Cardiac muscle cell (in vitro differentiated cells and primary cell): ENCODE measurements around the gene HRC. TPM values are rescaled to one million over a fixed set of nuclear protein-coding genes. Genes with fewer than 3 reads are reported as not detected.

ENCODE experiments used
- DNase-seq, 2 donors: peaks; one replicate each; pipeline versions ENCODE4 v3.0.0 to v3.0.0-alpha.2; 2010 to 2017; ENCODE audit warnings: low read depth in 1 of 2, low spot score in 1 of 2
- H3K27ac ChIP-seq: fragments of 200-600 bp; sonication (generic); 2 replicates; pipeline ENCODE4 v1.5.1; 2016
- H3K27me3 ChIP-seq: fragments of 200-600 bp; sonication (generic); 2 replicates; pipeline ENCODE4 v1.6.0; 2016; ENCODE audit warnings: control low read depth
- H3K36me3 ChIP-seq: fragments of 200-600 bp; sonication (generic); 2 replicates; pipeline ENCODE4 v1.5.1; 2016; ENCODE audit warnings: control low read depth
- H3K4me1 ChIP-seq: fragments of 200-600 bp; sonication (generic); 2 replicates; pipeline ENCODE4 v1.8.1; 2017; ENCODE audit warnings: low read depth, mild to moderate bottlenecking, mixed run types
- H3K4me3 ChIP-seq: fragments of 200-600 bp; sonication (generic); 2 replicates; pipeline ENCODE4 v1.5.1; 2016; ENCODE audit warnings: mild to moderate bottlenecking
- H3K9me3 ChIP-seq: fragments of 200-600 bp; sonication (generic); 2 replicates; pipeline ENCODE4 v1.5.1; 2017; ENCODE audit warnings: low read depth, mild to moderate bottlenecking, control low read depth
- polyA plus RNA-seq: library from polyadenylated mRNA; unstranded; fragments of >200 nt; fragmentation: Nextera tagmentation; extraction: Ambion mirVana; gene quantifications from 2 replicates; pipeline ENCODE4 v1.2.1, GENCODE V29; 2016
- total RNA-seq: library from RNA; depleted of rRNA; stranded (reverse); fragments of >200 nt; gene quantifications from 2 replicates; pipeline ENCODE4 v1.2.3, GENCODE V29; 2016
- TF ChIP-seq, protein P1 (sequence below): IDR thresholded peaks from 2 replicates; pipeline ENCODE4 v1.5.1; 2012; ENCODE audit warnings: low read depth, mild to moderate bottlenecking, low read length

The HRC gene
- total and polyA plus RNA-seq, 2 experiments from 2014 or later: 184 to 389 TPM

DNA sequence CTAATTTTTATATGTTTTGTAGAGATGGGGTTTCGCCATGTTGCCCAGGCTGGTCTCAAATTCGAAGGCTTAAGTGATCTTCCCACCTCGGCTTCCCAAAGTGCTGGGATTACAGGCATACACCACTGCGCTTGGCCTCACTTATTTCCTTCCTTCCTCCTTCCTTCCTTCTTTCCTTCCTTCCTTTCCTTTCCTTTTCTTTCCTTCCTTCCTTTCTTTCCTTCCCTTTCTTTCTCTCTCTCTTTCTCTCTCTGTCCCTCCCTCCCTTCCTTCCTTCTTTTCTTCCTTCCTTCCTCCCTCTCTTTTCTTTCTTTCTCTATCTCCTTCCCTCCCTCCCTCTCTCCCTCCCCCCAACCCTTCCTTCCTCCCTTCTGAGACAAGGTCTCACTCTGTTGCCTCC, 39.2 kb upstream of the HRC start:
- H3K27me3 ChIP-seq: no peaks in the 10 kb centered on the region
- H3K27ac ChIP-seq: no peak overlapping the region
- no peaks in the 10 kb centered on the region for H3K9me3 ChIP-seq
- DNase-seq: no peak
- no peak overlapping the region for H3K4me3 ChIP-seq
- TF ChIP-seq, protein P1, sequence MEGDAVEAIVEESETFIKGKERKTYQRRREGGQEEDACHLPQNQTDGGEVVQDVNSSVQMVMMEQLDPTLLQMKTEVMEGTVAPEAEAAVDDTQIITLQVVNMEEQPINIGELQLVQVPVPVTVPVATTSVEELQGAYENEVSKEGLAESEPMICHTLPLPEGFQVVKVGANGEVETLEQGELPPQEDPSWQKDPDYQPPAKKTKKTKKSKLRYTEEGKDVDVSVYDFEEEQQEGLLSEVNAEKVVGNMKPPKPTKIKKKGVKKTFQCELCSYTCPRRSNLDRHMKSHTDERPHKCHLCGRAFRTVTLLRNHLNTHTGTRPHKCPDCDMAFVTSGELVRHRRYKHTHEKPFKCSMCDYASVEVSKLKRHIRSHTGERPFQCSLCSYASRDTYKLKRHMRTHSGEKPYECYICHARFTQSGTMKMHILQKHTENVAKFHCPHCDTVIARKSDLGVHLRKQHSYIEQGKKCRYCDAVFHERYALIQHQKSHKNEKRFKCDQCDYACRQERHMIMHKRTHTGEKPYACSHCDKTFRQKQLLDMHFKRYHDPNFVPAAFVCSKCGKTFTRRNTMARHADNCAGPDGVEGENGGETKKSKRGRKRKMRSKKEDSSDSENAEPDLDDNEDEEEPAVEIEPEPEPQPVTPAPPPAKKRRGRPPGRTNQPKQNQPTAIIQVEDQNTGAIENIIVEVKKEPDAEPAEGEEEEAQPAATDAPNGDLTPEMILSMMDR: no peak
- H3K4me1 ChIP-seq: no peaks in the 10 kb centered on the region
- H3K36me3 ChIP-seq: peaks cover 41% of the 10 kb centered on the region

- TF ChIP-seq, protein P1: no peak
- Histone ChIP-seq H3K4me3 (no peak overlapping the region), H3K27me3 (no peaks in the 10 kb centered on the region), H3K27ac (no peak overlapping the region), H3K9me3 (no peaks in the 10 kb centered on the region), H3K36me3 (peaks cover 45% of the 10 kb centered on the region), H3K4me1 (no peaks in the 10 kb centered on the region)
- DNase-seq: no peak
Measured at GRCh38 chr19:49193822-49194394, 38.7 kb upstream of the HRC start.

GRCh38 chr19:49190781-49191180, 35.6 kb upstream of the HRC start:
- Histone ChIP-seq H3K4me1 (no peaks in the 10 kb centered on the region), H3K9me3 (no peaks in the 10 kb centered on the region), H3K27ac (no peak overlapping the region), H3K36me3 (peaks cover 50% of the 10 kb centered on the region), H3K4me3 (no peak overlapping the region), H3K27me3 (no peaks in the 10 kb centered on the region)
- DNase-seq: no peak
- TF ChIP-seq, protein P1: no peak

- H3K27me3 ChIP-seq: no peaks in the 10 kb centered on the region
- H3K9me3 ChIP-seq: no peaks in the 10 kb centered on the region
- H3K4me1 ChIP-seq: no peaks in the 10 kb centered on the region
- TF ChIP-seq, protein P1: no peak
- H3K27ac ChIP-seq: no peak overlapping the region
- DNase-seq: no peak
- H3K4me3 ChIP-seq: no peak overlapping the region
- H3K36me3 ChIP-seq: peaks cover 54% of the 10 kb centered on the region
Measured at GRCh38 chr19:49189259-49189658, 34.1 kb upstream of the HRC start.

GRCh38 chr19:49188626-49189200, 33.5 kb upstream of the HRC start:
- no peaks in the 10 kb centered on the region for H3K27me3 ChIP-seq
- H3K27ac ChIP-seq: no peak overlapping the region
- peaks cover 54% of the 10 kb centered on the region for H3K36me3 ChIP-seq
- H3K4me3 ChIP-seq: no peak overlapping the region
- no peak for DNase-seq
- TF ChIP-seq, protein P1: no peak
- H3K4me1 ChIP-seq: no peaks in the 10 kb centered on the region
- H3K9me3 ChIP-seq: no peaks in the 10 kb centered on the region
